Type B pancreatic cell (in vitro differentiated cells): ENCODE results near the gene TSSC4. TPM values are rescaled to one million over a fixed set of nuclear protein-coding genes. Genes with fewer than 3 reads are reported as not detected.

Experiments used
- DNase-seq: peaks from one replicate; pipeline ENCODE4 v3.0.0; 2021; ENCODE audit warnings: mixed read lengths; ENCODE audit not compliant: unreplicated experiment; ENCODE audit errors: extremely low spot score
- H3K27ac Mint-ChIP-seq: 2 replicates; pipeline ENCODE4 v1.8.0; 2021; ENCODE audit warnings: mild to moderate bottlenecking, mixed read lengths
- H3K27me3 Mint-ChIP-seq: 2 replicates; pipeline ENCODE4 v1.8.0; 2021; ENCODE audit warnings: mixed read lengths
- H3K36me3 Mint-ChIP-seq: 2 replicates; pipeline ENCODE4 v1.8.0; 2021; ENCODE audit warnings: mixed read lengths
- H3K4me1 Mint-ChIP-seq: one replicate; pipeline ENCODE4 v1.8.0; 2021; ENCODE audit warnings: mixed read lengths; ENCODE audit not compliant: unreplicated experiment
- H3K4me3 Mint-ChIP-seq: 2 replicates; pipeline ENCODE4 v1.8.0; 2021; ENCODE audit warnings: mild to moderate bottlenecking, mixed read lengths
- H3K9me3 Mint-ChIP-seq: 2 replicates; pipeline ENCODE4 v1.8.0; 2021; ENCODE audit warnings: mixed read lengths
- CTCF ChIP-seq: fragments of 200-600 bp; sonication (generic); conservative IDR thresholded peaks from 2 replicates; pipeline ENCODE4 v1.5.0; 2021; ENCODE audit warnings: antibody characterized with exemption, mild to moderate bottlenecking
- total RNA-seq: library from RNA; stranded (reverse); gene quantifications from 2 replicates; pipeline ENCODE4 v1.2.1, GENCODE V29; 2021; ENCODE audit warnings: low replicate concordance

TSSC4 gene
- total RNA-seq, 1 donor from 2014 or later: 59.0 TPM

- Mint-ChIP-seq H3K4me3 (no peak overlapping the region), H3K4me1 (no peaks in the 10 kb centered on the region), H3K27ac (no peak overlapping the region), H3K36me3 (no peaks in the 10 kb centered on the region), H3K9me3 (no peaks in the 10 kb centered on the region), H3K27me3 (no peaks in the 10 kb centered on the region)
- no peak for DNase-seq
- no peak for TF ChIP-seq CTCF
Measured at GRCh38 chr11:2424811-2425495, 24.4 kb downstream of the TSSC4 start.

DNA sequence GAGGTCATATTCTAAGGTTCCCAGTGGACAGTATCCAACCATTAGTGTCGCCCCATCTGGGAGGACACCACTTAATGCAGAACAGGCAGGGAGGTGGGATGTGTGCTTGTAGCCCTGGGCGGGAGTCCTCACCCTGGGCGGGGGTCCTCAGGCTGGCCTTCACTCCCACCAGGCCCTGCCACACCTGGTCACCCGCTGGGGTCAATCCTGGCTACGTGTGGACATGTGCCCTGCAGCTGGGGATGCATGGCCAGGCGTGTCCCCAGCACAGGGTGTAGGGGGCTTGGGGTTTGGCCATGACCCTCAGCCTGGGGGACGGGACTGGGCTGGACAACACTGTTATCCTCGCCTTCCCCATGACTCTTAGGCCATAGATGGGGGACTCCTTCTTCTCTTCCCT lies 25.0 kb downstream of the TSSC4 start:
- H3K27ac Mint-ChIP-seq: no peak overlapping the region
- H3K9me3 Mint-ChIP-seq: no peaks in the 10 kb centered on the region
- no peaks in the 10 kb centered on the region for H3K27me3 Mint-ChIP-seq
- no peaks in the 10 kb centered on the region for H3K4me1 Mint-ChIP-seq
- H3K4me3 Mint-ChIP-seq: no peak overlapping the region
- no peak for DNase-seq
- no peak for TF ChIP-seq CTCF
- H3K36me3 Mint-ChIP-seq: no peaks in the 10 kb centered on the region

DNA sequence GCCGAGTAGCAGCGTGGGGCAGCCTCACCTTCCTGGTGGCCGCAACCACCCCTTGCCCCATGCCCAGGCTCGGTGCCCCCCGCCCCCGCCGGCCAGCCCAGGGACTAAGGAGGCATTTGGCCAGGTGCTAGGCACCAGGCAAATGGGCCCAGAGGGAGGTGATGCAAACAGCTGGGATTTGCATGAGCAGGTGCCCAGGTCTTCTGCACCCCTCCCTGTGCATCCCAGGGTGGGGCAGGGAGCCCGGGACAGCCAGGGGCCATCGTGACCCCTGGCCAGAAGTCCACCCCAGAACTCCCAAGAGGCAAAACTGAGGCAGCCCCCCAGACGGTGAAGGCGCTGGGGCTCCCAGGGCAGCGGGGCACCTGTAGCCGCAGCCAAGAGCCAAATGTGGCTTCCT lies 25.7 kb downstream of the TSSC4 start:
- no peaks in the 10 kb centered on the region for H3K36me3 Mint-ChIP-seq
- no peaks in the 10 kb centered on the region for H3K4me1 Mint-ChIP-seq
- no peak overlapping the region for H3K4me3 Mint-ChIP-seq
- DNase-seq: no peak
- no peak for TF ChIP-seq CTCF
- no peak overlapping the region for H3K27ac Mint-ChIP-seq
- no peaks in the 10 kb centered on the region for H3K27me3 Mint-ChIP-seq
- H3K9me3 Mint-ChIP-seq: no peaks in the 10 kb centered on the region

DNA sequence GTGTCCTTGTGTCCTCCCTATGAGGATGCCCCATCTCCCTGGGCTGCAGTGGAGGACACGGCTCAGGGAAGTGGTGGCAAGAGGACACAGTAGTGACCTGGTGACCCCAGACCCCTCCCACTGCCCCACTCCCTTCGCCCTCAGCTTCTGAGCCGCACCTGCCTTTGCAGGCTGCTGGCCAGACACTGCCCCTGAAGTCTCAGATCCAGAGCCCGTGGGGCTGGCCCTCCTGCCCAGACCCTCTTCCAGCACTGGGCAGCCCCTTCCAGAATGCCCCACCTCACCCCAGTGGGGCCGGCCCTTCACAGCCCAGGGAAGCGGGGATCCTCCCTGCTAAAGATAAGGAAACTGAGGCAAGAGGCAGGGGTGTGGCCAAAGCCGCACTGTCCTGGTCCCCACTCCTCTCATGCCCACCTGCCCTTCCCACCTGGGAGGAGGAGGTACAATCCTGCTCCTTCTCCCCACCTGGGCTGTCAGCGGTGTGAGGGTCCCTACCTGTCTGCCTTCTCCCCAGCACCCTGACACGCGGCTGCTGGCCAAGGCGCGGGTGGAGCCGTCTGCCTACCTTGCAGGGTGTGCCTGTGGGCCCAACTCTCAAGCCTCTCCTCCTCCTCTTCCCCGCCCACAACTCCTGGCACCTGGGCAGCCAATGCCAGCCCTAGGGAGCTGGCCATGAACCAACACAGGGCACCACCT lies 26.4 kb downstream of the TSSC4 start:
- H3K27me3 Mint-ChIP-seq: peaks cover 6% of the 10 kb centered on the region
- TF ChIP-seq CTCF: no peak
- H3K4me3 Mint-ChIP-seq: no peak overlapping the region
- no peaks in the 10 kb centered on the region for H3K9me3 Mint-ChIP-seq
- DNase-seq: no peak
- no peak overlapping the region for H3K27ac Mint-ChIP-seq
- H3K36me3 Mint-ChIP-seq: no peaks in the 10 kb centered on the region
- no peaks in the 10 kb centered on the region for H3K4me1 Mint-ChIP-seq

DNA sequence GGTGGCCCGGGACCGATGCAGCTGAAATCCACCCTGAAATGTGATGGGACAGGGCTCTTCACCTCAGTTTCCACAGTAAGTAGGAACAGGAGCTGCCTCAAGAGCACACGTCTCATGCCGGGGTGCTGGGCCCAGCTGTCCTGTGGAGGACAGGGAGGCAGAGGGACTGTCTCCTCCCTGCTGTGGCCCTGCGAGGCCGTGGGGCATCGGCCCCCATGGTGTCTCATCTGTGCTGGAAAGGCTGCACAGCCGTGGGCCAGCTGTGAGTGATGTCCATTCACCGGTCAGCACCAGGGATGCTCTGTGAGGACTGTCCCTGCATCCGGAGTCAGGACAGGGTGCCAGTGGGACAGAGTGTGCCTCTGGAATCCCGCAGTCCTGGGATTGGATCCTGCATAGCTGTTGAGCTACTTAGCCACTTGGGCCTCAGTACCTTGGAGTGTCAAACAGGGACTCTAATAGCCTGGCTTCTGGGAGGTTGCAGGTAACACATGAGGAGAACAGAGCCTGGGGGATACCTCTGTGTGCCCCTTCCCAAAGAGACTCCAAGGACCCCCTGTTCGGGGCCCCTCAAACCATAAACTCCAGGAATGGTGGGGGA lies 27.3 kb downstream of the TSSC4 start:
- H3K36me3 Mint-ChIP-seq: no peaks in the 10 kb centered on the region
- peaks cover 6% of the 10 kb centered on the region for H3K27me3 Mint-ChIP-seq
- TF ChIP-seq CTCF: no peak
- no peak overlapping the region for H3K4me3 Mint-ChIP-seq
- no peaks in the 10 kb centered on the region for H3K4me1 Mint-ChIP-seq
- H3K9me3 Mint-ChIP-seq: no peaks in the 10 kb centered on the region
- no peak for DNase-seq
- no peak overlapping the region for H3K27ac Mint-ChIP-seq
